HG03060 (cell line): ENCODE measurements around the gene DOHH.

Experiments
- ATAC-seq: cut with Tn5 transposase; IDR thresholded peaks from one replicate; pipeline ENCODE4 v1.9.1; 2021; ENCODE audit warnings: low read depth, moderate number of reproducible peaks; ENCODE audit not compliant: unreplicated experiment

The DOHH gene, protein sequence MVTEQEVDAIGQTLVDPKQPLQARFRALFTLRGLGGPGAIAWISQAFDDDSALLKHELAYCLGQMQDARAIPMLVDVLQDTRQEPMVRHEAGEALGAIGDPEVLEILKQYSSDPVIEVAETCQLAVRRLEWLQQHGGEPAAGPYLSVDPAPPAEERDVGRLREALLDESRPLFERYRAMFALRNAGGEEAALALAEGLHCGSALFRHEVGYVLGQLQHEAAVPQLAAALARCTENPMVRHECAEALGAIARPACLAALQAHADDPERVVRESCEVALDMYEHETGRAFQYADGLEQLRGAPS

DNA sequence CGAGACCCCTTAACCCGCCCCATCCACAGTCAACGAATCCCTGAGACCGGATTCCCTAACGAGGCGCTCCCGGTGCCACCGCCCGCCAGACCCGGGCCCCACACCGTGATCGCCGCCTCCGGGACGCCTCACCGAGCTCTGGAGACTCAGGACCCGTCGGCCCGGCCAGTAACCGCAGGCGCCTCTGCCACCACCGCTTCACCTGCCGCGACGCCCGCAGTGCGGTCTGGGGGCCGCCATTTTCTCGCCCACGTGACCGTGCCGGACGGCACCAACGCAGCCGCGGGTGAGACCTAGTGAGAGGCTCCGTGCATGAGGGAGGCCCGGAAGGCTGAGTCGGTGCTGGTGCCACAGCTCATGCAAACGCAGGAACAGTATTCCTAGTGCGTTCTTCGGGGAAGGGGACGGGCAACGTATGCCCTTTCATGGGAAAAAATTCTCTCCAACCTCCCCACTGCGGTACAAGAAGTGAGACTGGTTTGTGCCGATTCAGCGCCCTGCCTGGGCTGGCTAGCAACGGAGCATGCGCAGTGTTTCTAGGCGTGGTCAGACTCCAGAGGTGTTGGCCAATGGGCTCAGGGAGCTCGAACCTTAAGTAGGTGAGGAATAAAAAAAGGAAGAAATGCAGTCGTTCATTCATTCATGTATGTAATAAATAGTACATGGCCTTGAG lies at the start of gene DOHH:
Gene DOHH (minus strand): TSS at position 246 of the 673 bp plus-strand sequence. CDS start 3,860 bp downstream, outside the sequence.
- ATAC-seq = peak; percentile 80

- no peak for ATAC-seq
Measured at GRCh38 chr19:3549816-3550215, 49.3 kb upstream of the DOHH start.

DNA sequence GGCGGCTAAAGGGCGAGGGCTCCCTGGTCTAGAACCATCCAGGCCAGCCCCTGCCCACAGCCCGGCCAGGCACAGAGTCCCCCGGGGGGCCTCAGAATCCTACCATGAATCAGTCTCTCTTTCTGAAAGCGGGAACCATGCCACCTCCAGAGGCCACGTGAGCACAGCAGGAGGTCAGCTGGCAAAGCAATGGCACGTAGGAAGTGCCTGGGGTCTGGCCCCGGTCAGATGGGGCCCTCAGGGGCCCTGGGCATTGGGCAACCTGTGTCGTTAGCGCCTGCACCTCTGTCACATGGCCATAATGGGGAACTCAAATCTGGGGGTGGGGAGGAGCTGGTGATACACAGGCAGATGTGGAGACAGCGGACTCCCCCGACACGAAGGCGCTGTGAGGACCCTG lies 48.1 kb upstream of the DOHH start:
- no peak for ATAC-seq

DNA sequence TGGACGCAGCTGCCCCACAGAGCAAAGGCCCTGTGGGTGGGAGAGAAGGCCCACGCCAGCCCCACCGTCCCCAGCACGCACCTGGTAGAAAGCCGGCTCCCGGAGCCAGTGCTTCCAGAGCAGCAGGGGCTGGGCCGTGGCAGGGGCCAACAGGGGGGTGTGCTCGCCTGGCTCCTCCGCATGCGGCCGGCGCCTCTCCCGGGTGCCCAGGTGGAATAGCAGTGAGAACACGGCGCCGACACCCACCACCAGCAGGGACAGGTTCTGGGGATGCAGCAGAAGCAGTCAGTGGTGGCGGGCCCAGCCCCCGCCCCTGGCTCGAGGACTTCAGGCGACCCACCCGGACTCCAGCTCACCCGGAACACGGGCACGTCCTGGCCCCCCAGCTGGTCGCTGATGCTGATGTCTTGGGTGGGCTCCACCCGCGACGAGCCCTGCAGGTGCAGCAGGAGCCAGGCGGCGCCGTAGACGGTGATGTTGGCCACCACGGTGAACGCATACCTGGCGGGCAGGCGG lies 47.4 kb upstream of the DOHH start:
- no peak for ATAC-seq

- no peak for ATAC-seq
Measured at GRCh38 chr19:3547301-3547731, 46.8 kb upstream of the DOHH start.

DNA sequence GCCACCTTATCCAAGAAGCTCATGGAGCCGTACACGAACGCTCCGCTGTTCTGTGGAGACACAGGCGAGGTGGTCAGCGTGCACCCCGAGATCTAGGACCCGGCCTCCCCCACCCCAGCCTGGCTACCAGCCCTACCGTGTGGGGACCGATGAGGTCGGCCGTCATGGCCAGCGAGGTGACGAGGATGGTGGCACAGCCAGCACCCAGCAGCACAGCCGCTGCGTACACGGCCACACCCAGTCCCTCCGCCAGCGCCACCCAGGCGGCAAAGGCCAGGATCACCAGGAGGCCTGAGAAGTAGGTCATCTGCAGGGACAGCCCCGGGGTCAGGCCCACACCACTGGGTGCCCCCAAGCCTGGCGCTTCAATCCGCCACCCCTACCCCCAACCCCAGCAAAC lies 45.6 kb upstream of the DOHH start:
- no peak for ATAC-seq

- ATAC-seq = no peak
Measured at GRCh38 chr19:3545669-3546034, 45.2 kb upstream of the DOHH start.

DNA sequence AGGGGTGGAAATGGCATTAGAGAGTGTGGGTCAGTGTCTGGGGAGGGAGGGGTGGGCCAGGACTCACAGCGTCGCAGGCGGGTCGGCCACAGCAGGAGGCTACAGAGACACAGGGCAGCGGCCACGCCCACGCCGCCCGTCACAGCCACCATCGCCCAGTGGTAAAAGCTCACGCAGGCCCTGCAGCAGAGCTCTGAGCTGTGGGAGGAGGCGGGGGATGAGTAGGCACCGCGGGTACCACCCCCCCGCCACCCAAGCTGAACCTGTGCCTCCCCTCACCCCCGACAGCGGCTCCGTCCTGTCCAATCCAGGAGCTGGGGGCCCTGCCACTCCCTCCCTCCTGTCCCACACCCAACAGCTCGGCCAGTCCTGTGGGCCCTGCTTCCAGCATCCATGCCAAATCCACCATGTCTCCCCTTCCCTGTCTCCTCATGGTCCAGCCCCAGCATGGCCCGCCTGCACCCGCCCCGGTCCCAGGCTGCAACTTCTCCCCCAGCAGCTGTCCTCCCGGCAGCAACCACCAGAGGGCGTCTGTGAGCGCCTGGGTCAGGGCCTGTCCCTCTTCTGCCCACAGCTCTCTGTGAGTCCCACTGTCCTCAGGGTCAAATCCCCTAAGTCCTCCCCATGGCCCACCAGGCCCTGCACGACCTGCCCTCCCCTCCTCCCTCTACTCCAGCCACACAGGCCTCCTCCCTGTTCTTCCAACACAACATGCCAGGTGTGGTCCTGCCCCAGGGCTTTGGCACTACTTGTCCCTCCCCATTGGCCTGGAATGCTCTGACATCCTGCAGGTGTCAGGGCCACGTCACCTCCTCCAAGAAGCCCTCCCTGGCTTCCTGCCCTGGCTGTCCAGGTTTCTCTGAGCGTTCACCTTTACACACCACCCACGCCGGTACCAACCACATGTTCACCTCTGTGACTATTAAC lies 44.5 kb upstream of the DOHH start:
- ATAC-seq = no peak

DNA sequence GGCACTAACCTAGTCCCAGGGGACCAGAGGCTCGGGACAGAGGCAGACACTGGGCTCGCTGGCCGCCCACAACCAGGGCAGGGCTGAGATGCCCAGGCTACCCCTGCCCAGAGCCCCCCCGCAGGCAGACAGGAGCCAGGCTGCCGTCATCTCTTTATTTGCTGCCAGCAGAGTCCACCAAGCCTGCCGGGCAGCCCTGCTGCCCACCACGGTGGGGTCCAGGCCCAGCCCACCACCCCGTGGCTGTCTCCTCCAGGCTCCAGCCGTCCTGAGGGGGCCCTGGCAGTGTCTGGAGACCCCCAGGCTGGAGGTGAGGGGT lies 43.5 kb upstream of the DOHH start:
- no peak for ATAC-seq

- no peak for ATAC-seq
Measured at GRCh38 chr19:3543150-3544057, 42.9 kb upstream of the DOHH start.

DNA sequence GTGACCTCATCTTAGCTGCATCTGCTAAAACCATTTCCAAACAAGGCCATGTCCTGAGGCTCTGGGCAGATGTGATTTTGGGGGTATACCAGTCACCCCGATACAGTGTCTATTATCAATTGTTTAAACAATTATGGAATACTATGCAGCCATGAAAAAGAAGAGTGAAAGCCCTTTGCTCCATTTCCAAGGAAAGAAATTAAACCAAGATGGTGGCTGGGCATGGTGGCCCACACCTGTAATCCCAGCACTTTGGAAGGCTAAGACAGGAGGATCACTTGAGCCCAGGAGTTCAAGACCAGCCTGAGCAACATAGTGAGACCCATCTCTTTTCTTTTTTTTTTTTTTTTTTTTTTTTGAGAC lies 39.3 kb upstream of the DOHH start:
- no peak for ATAC-seq

- no peak for ATAC-seq
Measured at GRCh38 chr19:3538965-3539755, 38.7 kb upstream of the DOHH start, which contains the start of gene TEKTIP1. TSS of gene TEKTIP1 (plus strand) at chr19:3539174. CDS start at chr19:3539178, 4 bp downstream.

DNA sequence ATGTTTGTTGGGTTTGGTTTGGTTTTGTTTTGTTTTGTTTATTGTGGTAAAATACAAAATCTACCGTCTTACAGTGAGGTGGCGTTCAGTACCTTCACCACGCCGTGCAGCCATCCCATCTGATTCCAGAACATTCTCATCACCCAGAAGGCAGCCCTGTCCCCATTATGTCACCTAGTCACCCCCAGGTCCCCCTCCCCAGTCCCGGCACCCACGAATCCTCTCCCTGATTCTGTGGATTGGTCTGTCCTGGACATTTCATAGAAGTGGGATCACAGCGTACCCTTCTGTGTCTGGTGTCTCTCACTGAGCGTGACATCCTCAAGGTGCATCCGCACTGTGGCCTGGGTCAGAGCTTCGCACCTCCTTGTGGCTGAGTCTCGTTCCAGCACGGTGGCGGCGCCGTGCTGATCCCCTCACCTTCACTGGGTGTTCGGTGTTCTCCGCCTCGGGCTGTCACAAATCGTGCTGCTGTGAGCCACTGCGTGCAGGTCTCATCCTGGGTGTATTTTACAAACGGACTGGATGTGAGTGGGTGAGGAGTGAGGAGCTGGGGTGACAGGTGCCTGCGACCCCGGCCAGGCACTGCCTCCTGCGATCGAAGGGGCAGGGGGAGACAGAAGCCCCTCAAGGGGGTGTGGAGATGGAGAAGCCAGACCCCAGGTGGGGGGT lies 37.9 kb upstream of the DOHH start:
- ATAC-seq = no peak

GRCh38 chr19:3537438-3538240 lies 37.2 kb upstream of the DOHH start:
- no peak for ATAC-seq

DNA sequence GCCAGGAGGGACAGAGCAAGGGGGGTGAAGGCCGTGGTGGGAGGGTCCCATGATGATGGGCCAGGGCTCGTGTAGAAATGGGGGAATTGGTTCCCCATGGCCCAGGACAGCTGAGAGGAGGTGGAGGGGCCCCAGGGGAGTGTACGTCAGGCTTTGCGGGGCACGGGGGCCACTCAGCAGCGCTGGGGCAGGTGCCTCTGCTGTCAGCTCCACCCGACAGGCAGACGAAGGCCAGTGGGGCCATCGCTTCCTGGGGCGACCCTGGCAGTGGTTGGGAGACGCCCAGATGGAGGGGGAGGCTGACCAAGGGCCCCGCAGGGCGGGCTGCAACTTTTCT lies 36.6 kb upstream of the DOHH start:
- ATAC-seq = no peak

- no peak for ATAC-seq
Measured at GRCh38 chr19:3536429-3537100, 36.1 kb upstream of the DOHH start.

GRCh38 chr19:3535981-3536380 lies 35.5 kb upstream of the DOHH start:
- ATAC-seq = no peak

GRCh38 chr19:3535563-3535965 lies 35.1 kb upstream of the DOHH start:
- no peak for ATAC-seq
